Measurements from ENCODE around the gene SLK. TPM values are rescaled to one million over a fixed set of nuclear protein-coding genes. Genes with fewer than 3 reads are reported as not detected.

The SLK gene
- total RNA-seq, 1 experiment from 2014 or later: 39.1 TPM

DNA sequence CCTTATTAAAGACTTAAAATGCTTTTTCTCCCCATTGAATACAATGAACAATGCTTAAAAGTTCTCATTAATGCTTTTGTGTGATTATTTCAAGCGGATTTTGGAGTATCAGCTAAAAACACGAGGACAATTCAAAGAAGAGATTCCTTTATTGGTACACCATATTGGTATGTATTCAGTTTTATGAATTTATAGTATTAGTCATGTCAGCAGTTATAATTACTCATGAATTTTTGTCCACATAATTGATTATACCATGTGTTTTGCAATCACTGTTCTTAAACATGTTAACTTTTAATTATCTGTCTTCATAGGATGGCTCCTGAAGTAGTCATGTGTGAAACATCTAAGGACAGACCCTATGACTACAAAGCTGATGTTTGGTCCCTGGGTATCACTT is 31.9 kb downstream of the SLK start:
- ChIA-PET CTCF (no interaction called here), POLR2A (ENCODE audit: low non-redundant PET) (no interaction called here)
- Histone ChIP-seq H3K27me3 (replicated peaks; ENCODE audit: insufficient read depth, low read depth, low read length, poor library complexity) (no peaks in the 10 kb centered on the region), H3K4me3 (ENCODE audit: low read depth, low read length, poor library complexity, severe bottlenecking) (no peak overlapping the region), H3K4me1 (ENCODE audit: insufficient read depth, low read length, poor library complexity, severe bottlenecking) (no peaks in the 10 kb centered on the region), H3K9me3 (ENCODE audit: low read depth, low read length, poor library complexity, severe bottlenecking) (no peaks in the 10 kb centered on the region), H3K27ac (ENCODE audit: low read depth, low read length, poor library complexity, severe bottlenecking) (no peak overlapping the region), H3K36me3 (ENCODE audit: insufficient read depth, low read length, poor library complexity, severe bottlenecking) (peaks cover 41% of the 10 kb centered on the region)
- DNase-seq (ENCODE audit: low spot score): no peak
- TF ChIP-seq, protein P1, sequence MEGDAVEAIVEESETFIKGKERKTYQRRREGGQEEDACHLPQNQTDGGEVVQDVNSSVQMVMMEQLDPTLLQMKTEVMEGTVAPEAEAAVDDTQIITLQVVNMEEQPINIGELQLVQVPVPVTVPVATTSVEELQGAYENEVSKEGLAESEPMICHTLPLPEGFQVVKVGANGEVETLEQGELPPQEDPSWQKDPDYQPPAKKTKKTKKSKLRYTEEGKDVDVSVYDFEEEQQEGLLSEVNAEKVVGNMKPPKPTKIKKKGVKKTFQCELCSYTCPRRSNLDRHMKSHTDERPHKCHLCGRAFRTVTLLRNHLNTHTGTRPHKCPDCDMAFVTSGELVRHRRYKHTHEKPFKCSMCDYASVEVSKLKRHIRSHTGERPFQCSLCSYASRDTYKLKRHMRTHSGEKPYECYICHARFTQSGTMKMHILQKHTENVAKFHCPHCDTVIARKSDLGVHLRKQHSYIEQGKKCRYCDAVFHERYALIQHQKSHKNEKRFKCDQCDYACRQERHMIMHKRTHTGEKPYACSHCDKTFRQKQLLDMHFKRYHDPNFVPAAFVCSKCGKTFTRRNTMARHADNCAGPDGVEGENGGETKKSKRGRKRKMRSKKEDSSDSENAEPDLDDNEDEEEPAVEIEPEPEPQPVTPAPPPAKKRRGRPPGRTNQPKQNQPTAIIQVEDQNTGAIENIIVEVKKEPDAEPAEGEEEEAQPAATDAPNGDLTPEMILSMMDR (conservative IDR thresholded peaks at IDR 0.05; ENCODE audit: low read depth, low read length): no peak
- no peak for TF ChIP-seq EZH2 (IDR thresholded peaks at IDR 0.05; ENCODE audit: borderline replicate concordance, low read depth, low read length, poor library complexity, severe bottlenecking)
- no TSS peak for BruUV-seq (replicated peaks)
- intact Hi-C loops (cut with micrococcal nuclease; ENCODE audit: unreplicated experiment): no loop called here

DNA sequence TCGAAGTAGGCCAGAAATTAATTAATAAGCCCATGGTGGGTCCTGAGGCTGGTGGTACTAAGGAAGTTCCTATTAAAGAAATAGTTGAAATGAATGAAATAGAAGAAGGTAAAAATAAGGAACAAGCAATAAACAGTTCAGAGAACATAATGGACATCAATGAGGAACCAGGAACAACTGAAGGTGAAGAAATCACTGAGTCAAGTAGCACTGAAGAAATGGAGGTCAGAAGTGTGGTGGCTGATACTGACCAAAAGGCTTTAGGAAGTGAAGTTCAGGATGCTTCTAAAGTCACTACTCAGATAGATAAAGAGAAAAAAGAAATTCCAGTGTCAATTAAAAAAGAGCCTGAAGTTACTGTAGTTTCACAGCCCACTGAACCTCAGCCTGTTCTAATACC is 36.0 kb downstream of the SLK start:
- CTCF ChIA-PET: no interaction called here
- H3K36me3 ChIP-seq (ENCODE audit: insufficient read depth, low read length, poor library complexity, severe bottlenecking): peaks cover 44% of the 10 kb centered on the region
- no TSS peak for BruUV-seq (replicated peaks)

DNA sequence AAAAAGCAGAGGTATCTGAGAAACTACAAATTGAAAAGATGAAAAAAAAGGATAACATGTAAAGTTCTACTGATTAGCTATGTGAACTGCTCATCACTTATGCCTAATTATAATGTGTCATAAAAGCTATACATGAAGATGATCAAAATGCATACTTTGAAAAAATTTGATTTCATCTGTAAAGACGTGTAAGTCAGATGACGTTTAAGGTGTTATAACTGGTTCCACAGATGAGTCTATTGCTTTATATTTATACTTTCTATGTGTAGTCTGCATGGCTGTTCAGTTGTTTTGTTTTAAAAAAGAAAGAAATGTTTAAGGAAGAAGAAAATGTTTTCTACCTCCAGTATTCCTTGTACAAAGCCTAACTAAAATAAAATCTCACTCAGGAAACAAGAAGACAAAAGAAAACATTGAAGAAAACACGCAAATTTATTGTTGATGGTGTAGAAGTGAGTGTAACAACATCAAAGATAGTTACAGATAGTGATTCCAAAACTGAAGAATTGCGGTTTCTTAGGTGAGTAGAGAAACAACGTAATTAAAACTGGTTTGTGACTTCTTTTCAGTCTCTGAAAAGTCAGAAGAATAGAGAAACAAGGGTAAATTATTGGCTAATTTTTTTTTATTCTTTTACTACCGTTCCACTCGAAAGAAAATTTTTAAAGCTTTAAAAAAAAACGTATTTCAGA is 38.4 kb downstream of the SLK start:
- H3K4me3 ChIP-seq (ENCODE audit: low read depth, low read length, poor library complexity, severe bottlenecking): no peak overlapping the region
- BruUV-seq (replicated peaks): no TSS peak
- TF ChIP-seq EZH2 (IDR thresholded peaks at IDR 0.05; ENCODE audit: borderline replicate concordance, low read depth, low read length, poor library complexity, severe bottlenecking): no peak
- TF ChIP-seq, protein P1 (conservative IDR thresholded peaks at IDR 0.05; ENCODE audit: low read depth, low read length): no peak
- H3K9me3 ChIP-seq (ENCODE audit: low read depth, low read length, poor library complexity, severe bottlenecking): no peaks in the 10 kb centered on the region
- no peak for DNase-seq (ENCODE audit: low spot score)
- peaks cover 32% of the 10 kb centered on the region for H3K36me3 ChIP-seq (ENCODE audit: insufficient read depth, low read length, poor library complexity, severe bottlenecking)
- no peak overlapping the region for H3K27ac ChIP-seq (ENCODE audit: low read depth, low read length, poor library complexity, severe bottlenecking)
- H3K4me1 ChIP-seq (ENCODE audit: insufficient read depth, low read length, poor library complexity, severe bottlenecking): no peaks in the 10 kb centered on the region
- ChIA-PET CTCF (no interaction called here), POLR2A (ENCODE audit: low non-redundant PET) (no interaction called here)
- H3K27me3 ChIP-seq (replicated peaks; ENCODE audit: insufficient read depth, low read depth, low read length, poor library complexity): no peaks in the 10 kb centered on the region
- intact Hi-C loops (cut with micrococcal nuclease; ENCODE audit: unreplicated experiment): no loop called here

More for the DNA sequence above, 36.0 kb downstream of the SLK start:
- intact Hi-C loops (cut with micrococcal nuclease; ENCODE audit: unreplicated experiment): no loop called here
- DNase-seq (ENCODE audit: low spot score): no peak
- TF ChIP-seq EZH2 (IDR thresholded peaks at IDR 0.05; ENCODE audit: borderline replicate concordance, low read depth, low read length, poor library complexity, severe bottlenecking): no peak
- TF ChIP-seq, protein P1 (conservative IDR thresholded peaks at IDR 0.05; ENCODE audit: low read depth, low read length): no peak
- H3K9me3 ChIP-seq (ENCODE audit: low read depth, low read length, poor library complexity, severe bottlenecking): no peaks in the 10 kb centered on the region
- no peak overlapping the region for H3K4me3 ChIP-seq (ENCODE audit: low read depth, low read length, poor library complexity, severe bottlenecking)
- H3K27me3 ChIP-seq (replicated peaks; ENCODE audit: insufficient read depth, low read depth, low read length, poor library complexity): no peaks in the 10 kb centered on the region
- H3K27ac ChIP-seq (ENCODE audit: low read depth, low read length, poor library complexity, severe bottlenecking): no peak overlapping the region
- POLR2A ChIA-PET (ENCODE audit: low non-redundant PET): no interaction called here
- H3K4me1 ChIP-seq (ENCODE audit: insufficient read depth, low read length, poor library complexity, severe bottlenecking): no peaks in the 10 kb centered on the region
